ENCODE data around the gene ANGPT4. TPM values are rescaled to one million over a fixed set of nuclear protein-coding genes. Genes with fewer than 3 reads are reported as not detected.

ANGPT4 gene
- total and polyA plus RNA-seq, 2 of the 13 experiments (the other 11 are each of a cell fraction or from before 2014, with no cell fraction given): not detected

DNA sequence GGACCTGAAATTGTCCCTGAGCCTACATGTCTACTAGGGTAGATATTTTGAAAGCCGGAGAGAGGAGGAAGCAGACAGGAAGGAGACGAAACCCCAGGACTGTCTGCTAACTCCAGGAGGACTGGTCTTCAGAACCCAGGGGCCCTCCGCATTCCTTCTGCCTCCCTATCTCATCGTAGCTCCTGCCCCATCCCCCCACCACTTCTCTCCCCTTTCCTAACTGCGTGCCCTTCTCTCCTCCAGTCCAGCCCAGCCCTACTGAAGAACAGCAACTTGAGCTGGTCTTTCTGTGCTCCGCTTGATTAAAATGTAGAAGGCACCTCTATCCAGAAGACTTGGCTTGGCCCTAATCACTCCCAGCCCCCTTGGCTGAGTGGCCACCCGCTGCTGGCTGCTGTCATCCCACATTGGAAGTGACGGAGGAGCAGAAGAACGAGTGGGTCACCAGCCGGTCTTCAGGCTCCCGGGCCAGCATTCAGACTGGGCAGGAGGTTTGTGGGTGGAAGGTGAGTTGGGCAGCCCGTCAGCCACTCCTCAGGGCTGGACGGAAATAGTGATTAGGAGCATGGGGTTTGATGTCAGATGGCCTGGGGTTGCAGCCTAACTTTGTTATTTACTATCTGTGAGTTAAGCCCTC, 28.8 kb upstream of the ANGPT4 start (continued):
- TF ChIP-seq RCOR2 (CRISPR knock-in tag; IDR thresholded peaks at IDR 0.05) (no peak), BRF2 (CRISPR knock-in tag; IDR thresholded peaks at IDR 0.05) (no peak), ZNF615 (CRISPR knock-in tag; IDR thresholded peaks at IDR 0.05; ENCODE audit: borderline replicate concordance) (no peak), ZNF496 (CRISPR knock-in tag; IDR thresholded peaks at IDR 0.05; ENCODE audit: insufficient replicate concordance) (no peak), PHF5A (CRISPR knock-in tag; IDR thresholded peaks at IDR 0.05; ENCODE audit: low read depth, unreplicated experiment) (no peak), ZNF33A (CRISPR knock-in tag; IDR thresholded peaks at IDR 0.05; ENCODE audit: borderline replicate concordance) (no peak), ZNF136 (CRISPR knock-in tag; IDR thresholded peaks at IDR 0.05; ENCODE audit: low read depth) (no peak)

DNA sequence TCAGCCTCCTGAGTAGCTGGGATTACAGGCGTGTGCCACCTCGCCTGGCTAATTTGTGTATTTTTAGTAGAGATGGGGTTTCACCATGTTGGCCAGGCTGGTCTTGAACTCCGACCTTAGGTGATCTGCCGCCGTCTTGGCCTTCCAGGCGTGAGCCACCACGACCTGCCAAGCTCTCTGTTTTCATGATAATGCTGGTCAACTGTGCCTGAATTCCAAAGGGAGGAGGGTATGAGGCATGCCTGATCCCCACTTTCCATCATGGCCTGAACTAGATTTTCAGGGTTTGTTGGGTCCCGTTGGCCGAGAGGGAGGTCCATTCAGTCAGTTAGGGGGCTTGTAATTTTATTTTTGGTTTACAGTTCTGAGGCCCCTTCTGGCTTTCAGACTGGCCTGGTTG, 28.0 kb upstream of the ANGPT4 start:
- CTCF ChIA-PET (ENCODE audit: low intra/inter-chr PET ratio, low total read pairs): no interaction called here
- no peaks in the 10 kb centered on the region for H3K79me2 ChIP-seq (ENCODE audit: insufficient read depth, low read length)
- H3K9ac ChIP-seq (ENCODE audit: insufficient read depth, low read depth, low read length): no peak overlapping the region
- no peaks in the 10 kb centered on the region for H4K20me1 ChIP-seq (ENCODE audit: insufficient read depth, low read length)
- H3K27me3 ChIP-seq (ENCODE audit: control insufficient read depth in 1 of 2, insufficient read depth in 2 of 2, low read length in 2 of 2): peaks cover 0 to 8% of the 10 kb centered on the region in 2 experiments; a peak in 1 of 5 replicates
- ATAC-seq: no peak
- no peak overlapping the region for H2AFZ ChIP-seq (ENCODE audit: low read length)
- in situ Hi-C loops (cut with HindIII; ENCODE audit: extremely low pct_ligation_motif_present, low pct_unique_long_range_greater_than_20kb): no loop called here
- H3K27ac ChIP-seq (ENCODE audit: extremely low read length, insufficient read depth, low read length): no peak overlapping the region
- no peak overlapping the region for H3K4me2 ChIP-seq (ENCODE audit: low read depth, low read length)
- POLR2A ChIA-PET: no interaction called here
- 40% methylated on average over 9 of the region's 9 CpGs for WGBS (ENCODE audit: low lambda C conversion rate)
- FAIRE-seq: no peak
- H3K9me3 ChIP-seq (ENCODE audit: low read length): no peaks in the 10 kb centered on the region
- intact Hi-C loops (cut with micrococcal nuclease; ENCODE audit: unreplicated experiment): no loop called here
- no peaks in the 10 kb centered on the region for H3K36me3 ChIP-seq (replicated peaks in 1 of 2; ENCODE audit: control insufficient read depth in 1 of 2, insufficient read depth in 2 of 2, low read length in 2 of 2)
- H3K4me1 ChIP-seq (ENCODE audit: insufficient read depth, low read length): no peaks in the 10 kb centered on the region
- TF ChIP-seq ZNF83 (CRISPR knock-in tag; IDR thresholded peaks at IDR 0.05; ENCODE audit: borderline replicate concordance) (no peak), NR2F1 (CRISPR knock-in tag; IDR thresholded peaks at IDR 0.05) (no peak), ZNF510 (CRISPR knock-in tag; IDR thresholded peaks at IDR 0.05; ENCODE audit: low read depth) (no peak), ZNF207 (IDR thresholded peaks at IDR 0.05; ENCODE audit: borderline replicate concordance) (no peak), SNRNP70 (IDR thresholded peaks at IDR 0.05; ENCODE audit: low read depth, low read length) (no peak), RXRB (CRISPR knock-in tag; IDR thresholded peaks at IDR 0.05; ENCODE audit: borderline replicate concordance) (no peak)
- TF ChIP-seq, protein P1, sequence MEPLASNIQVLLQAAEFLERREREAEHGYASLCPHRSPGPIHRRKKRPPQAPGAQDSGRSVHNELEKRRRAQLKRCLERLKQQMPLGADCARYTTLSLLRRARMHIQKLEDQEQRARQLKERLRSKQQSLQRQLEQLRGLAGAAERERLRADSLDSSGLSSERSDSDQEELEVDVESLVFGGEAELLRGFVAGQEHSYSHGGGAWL (CRISPR knock-in tag; IDR thresholded peaks at IDR 0.05): no peak
- no TSS peak for BruUV-seq (replicated peaks)
- DNase-seq (ENCODE audit: low spot score): no peak
- H3K4me3 ChIP-seq (replicated peaks in 1 of 3; ENCODE audit: insufficient read depth in 1 of 3, low read depth in 2 of 3, low read length in 3 of 3): no peak overlapping the region
